Fibroblast of mammary gland (primary cell): Measurements from ENCODE around the gene PNMT.

Source experiments
- DNase-seq: peaks from one replicate; pipeline ENCODE4 v3.0.0-alpha.2; 2010; ENCODE audit warnings: low read depth
- H3K4me3 ChIP-seq: 2 replicates; pipeline ENCODE4 v1.5.1; 2011; ENCODE audit warnings: low read depth, mild to moderate bottlenecking, low read length, moderate library complexity; ENCODE audit not compliant: control insufficient read depth
- TF ChIP-seq, protein P1 (sequence below): conservative IDR thresholded peaks from 2 replicates; pipeline ENCODE4 v1.5.1; 2011; ENCODE audit warnings: low read depth, low read length, inconsistent platforms; ENCODE audit not compliant: control insufficient read depth, insufficient read depth

Gene PNMT, protein sequence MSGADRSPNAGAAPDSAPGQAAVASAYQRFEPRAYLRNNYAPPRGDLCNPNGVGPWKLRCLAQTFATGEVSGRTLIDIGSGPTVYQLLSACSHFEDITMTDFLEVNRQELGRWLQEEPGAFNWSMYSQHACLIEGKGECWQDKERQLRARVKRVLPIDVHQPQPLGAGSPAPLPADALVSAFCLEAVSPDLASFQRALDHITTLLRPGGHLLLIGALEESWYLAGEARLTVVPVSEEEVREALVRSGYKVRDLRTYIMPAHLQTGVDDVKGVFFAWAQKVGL

DNA sequence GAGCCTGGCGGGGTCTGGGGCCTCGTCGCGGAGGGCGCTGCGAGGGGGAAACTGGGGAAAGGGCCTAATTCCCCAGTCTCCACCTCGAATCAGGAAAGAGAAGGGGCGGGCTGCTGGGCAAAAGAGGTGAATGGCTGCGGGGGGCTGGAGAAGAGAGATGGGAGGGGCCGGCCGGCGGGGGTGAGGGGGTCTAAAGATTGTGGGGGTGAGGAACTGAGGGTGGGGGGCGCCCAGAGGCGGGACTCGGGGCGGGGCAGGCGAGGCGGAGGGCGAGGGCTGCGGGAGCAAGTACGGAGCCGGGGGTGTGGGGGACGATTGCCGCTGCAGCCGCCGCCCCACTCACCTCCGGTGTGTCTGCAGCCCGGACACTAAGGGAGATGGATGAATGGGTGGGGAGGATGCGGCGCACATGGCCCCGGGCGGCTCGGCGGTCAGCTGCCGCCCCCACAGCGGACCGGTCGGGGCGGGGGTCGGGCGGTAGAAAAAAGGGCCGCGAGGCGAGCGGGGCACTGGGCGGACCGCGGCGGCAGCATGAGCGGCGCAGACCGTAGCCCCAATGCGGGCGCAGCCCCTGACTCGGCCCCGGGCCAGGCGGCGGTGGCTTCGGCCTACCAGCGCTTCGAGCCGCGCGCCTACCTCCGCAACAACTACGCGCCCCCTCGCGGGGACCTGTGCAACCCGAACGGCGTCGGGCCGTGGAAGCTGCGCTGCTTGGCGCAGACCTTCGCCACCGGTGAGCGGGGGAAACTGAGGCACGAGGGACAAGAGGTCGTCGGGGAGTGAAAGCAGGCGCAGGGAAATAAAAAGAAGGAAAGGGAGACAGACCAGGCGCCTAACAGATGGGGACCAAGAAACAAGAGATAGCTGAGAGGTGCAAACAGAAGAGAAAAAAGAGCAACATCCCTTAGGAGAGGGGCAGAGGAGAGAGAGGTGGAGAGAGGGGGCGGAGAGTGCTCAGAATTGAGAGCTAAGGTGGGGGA, at the start of gene PNMT:
PNMT (plus strand) TSS at position 509 of the 980 bp plus-strand sequence; CDS start at position 532, 23 bp downstream.
- DNase-seq: peak; percentile 42
- no peak within 1 kb of the TSS for H3K4me3 ChIP-seq
- TF ChIP-seq, protein P1, sequence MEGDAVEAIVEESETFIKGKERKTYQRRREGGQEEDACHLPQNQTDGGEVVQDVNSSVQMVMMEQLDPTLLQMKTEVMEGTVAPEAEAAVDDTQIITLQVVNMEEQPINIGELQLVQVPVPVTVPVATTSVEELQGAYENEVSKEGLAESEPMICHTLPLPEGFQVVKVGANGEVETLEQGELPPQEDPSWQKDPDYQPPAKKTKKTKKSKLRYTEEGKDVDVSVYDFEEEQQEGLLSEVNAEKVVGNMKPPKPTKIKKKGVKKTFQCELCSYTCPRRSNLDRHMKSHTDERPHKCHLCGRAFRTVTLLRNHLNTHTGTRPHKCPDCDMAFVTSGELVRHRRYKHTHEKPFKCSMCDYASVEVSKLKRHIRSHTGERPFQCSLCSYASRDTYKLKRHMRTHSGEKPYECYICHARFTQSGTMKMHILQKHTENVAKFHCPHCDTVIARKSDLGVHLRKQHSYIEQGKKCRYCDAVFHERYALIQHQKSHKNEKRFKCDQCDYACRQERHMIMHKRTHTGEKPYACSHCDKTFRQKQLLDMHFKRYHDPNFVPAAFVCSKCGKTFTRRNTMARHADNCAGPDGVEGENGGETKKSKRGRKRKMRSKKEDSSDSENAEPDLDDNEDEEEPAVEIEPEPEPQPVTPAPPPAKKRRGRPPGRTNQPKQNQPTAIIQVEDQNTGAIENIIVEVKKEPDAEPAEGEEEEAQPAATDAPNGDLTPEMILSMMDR: peak; percentile 38

DNA sequence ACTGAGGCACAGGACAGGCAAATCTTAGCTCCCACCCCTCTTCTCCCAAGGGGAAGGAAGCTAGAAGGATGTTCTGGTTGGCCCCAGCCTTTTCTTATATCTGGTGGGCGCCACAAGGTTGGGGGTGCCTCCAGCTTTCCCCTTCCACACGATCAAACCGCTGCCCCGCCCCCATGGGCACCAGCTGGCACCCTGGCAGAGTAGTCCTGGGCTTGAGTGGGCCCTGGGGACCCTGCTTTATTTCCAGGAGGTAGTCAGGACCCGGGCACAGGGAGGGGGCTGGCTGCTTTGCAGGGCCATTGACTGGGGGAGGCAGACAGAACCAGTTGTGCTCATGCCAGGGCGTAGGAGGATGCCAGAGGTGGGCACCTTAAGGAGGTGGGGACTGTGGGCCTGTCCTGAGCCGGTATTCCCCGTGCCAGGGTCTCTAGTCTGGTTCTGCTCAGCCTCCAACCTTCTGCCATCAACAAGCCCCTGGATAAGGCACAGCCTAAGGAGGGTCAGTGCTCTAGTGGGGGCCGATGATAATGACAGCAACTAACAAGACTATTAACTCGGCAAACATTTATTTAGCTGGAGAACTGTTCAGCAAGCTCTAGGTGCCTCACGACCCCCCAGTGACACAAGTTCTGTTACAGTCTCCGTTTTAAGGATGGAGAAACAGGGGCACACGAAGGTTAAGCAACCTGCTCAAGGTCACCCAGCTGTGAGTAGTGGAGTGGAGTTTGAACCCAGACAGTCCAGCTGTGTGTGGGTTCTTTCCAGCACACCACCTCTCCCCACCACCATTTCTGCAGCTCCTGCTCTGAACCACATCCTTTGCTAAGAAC, 49.1 kb upstream of the PNMT start:
- DNase-seq: no peak
- TF ChIP-seq, protein P1: no peak
- no peak overlapping the region for H3K4me3 ChIP-seq

- no peak for DNase-seq
- TF ChIP-seq, protein P1: no peak
- H3K4me3 ChIP-seq: no peak overlapping the region
Measured at GRCh38 chr17:39619786-39620101, 48.5 kb upstream of the PNMT start.

GRCh38 chr17:39621523-39622379, 46.5 kb upstream of the PNMT start:
- peak; percentile 69 for DNase-seq
- TF ChIP-seq, protein P1: peak; percentile 100
- no peak overlapping the region for H3K4me3 ChIP-seq

DNA sequence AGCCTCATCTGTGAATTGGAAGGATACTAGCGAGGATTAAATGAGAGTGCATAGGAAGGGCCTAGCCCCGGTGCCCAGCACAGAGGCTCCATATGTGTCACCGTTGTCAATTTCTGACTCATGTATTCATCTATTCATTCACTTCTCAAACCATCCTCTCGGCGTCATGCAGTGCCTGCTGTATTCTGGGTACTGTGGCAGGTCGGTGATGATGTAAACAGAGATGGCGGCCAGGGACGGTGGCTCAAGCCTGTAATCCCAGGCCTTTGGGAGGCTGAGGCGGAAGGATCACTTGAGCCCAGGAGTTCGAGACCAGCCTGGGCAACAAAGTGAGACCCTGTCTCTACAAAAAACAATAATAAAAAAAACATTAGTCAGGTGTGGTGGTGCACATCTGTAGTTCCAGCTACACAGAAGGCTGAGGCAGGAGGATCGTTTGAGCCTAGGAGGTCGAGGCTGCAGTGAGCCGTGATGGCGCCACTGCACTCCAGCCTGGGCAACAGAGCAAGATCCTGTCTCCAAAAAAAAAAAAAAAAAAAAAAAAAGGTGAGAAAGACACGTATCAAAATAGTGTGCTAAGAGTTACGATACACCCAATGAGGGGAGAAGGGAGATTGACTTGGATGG, 45.8 kb upstream of the PNMT start:
- DNase-seq: no peak
- H3K4me3 ChIP-seq: no peak overlapping the region
- TF ChIP-seq, protein P1: no peak
